GM12878 (cell line): ENCODE measurements around the gene PLXNA2. TPM values are rescaled to one million over a fixed set of nuclear protein-coding genes. Genes with fewer than 3 reads are reported as not detected.

Source experiments
- ATAC-seq: fragments of 200-7000 bp; cut with Tn5 transposase; 3 replicates; pipeline ENCODE4 v1.9.1; 2020; ENCODE audit warnings: mild to moderate bottlenecking, moderate library complexity
- BruUV-seq: library from RNA; stranded (reverse); fragments of 400-500 nt; replicated peaks from 2 replicates; lab custom pipeline; 2021; lab: Mats Ljungman, UMichigan
- CTCF ChIA-PET: fragments of 300-600 bp; sonication (Branson Sonifier 250); formaldehyde crosslinking; extraction: SDS; loops from one replicate; lab custom pipeline; 2021; ENCODE audit warnings: inconsistent platforms; lab: Yijun Ruan, JAX
- POLR2A ChIA-PET: fragments of 350-600 bp; formaldehyde crosslinking; extraction: SDS; loops from one replicate; lab custom pipeline; 2021; ENCODE audit warnings: inconsistent platforms; lab: Charles Lee
- RAD21 ChIA-PET: fragments of 300-600 bp; sonication (Branson Sonifier 250); formaldehyde crosslinking; loops from one replicate; lab custom pipeline; 2023; ENCODE audit warnings: antibody characterized with exemption; ENCODE audit not compliant: unreplicated experiment; lab: Charles Lee
- SMC1A ChIA-PET: fragments of 300-600 bp; sonication (Branson Sonifier 250); formaldehyde crosslinking; loops from one replicate; lab custom pipeline; 2023; ENCODE audit not compliant: unreplicated experiment, uncharacterized antibody; lab: Charles Lee
- DNase-seq: peaks from one replicate; pipeline ENCODE4 v3.0.0-alpha.2; 2011; ENCODE audit warnings: low read depth, low spot score
- FAIRE-seq: peaks from 3 replicates; lab custom pipeline; 2011; peaks lifted over from hg19 to GRCh38; lab: Jason Lieb, UNC
- H2AFZ ChIP-seq: 2 replicates; pipeline ENCODE4 v1.6.0; 2011; ENCODE audit warnings: low read depth, low read length, control low read depth; ENCODE audit not compliant: control insufficient read depth
- H3K27ac ChIP-seq: 2 replicates; pipeline ENCODE4 v1.5.1; 2011; ENCODE audit warnings: control low read depth; ENCODE audit not compliant: control insufficient read depth, insufficient read depth
- H3K27me3 ChIP-seq, 2 experiments: replicated peaks in 1 of 2; 2 replicates each; pipeline versions ENCODE4 v1.6.0 to v1.6.1; 2011; ENCODE audit warnings: low read length in 1 of 2; ENCODE audit not compliant: control insufficient read depth in 2 of 2, insufficient read depth in 2 of 2
- H3K36me3 ChIP-seq, 2 experiments: 2 replicates each; pipeline ENCODE4 v1.5.1; 2011; ENCODE audit warnings: low read length in 1 of 2; ENCODE audit not compliant: control insufficient read depth in 2 of 2, insufficient read depth in 2 of 2
- H3K4me1 ChIP-seq: 2 replicates; pipeline ENCODE4 v1.6.1; 2011; ENCODE audit warnings: mild to moderate bottlenecking, low read length, moderate library complexity, mixed read lengths; ENCODE audit not compliant: control insufficient read depth, insufficient read depth
- H3K4me2 ChIP-seq: 2 replicates; pipeline ENCODE4 v1.6.0; 2011; ENCODE audit warnings: control low read depth; ENCODE audit not compliant: control insufficient read depth, insufficient read depth
- H3K4me3 ChIP-seq: fragments of 200-600 bp; sonication (generic); 2 replicates; pipeline ENCODE4 v1.5.1; 2016
- H3K79me2 ChIP-seq: 2 replicates; pipeline ENCODE4 v1.6.0; 2011; ENCODE audit warnings: low read length; ENCODE audit not compliant: control insufficient read depth, insufficient read depth
- H3K9ac ChIP-seq: 2 replicates; pipeline ENCODE4 v1.8.0; 2011; ENCODE audit warnings: low read length, control low read depth, mixed read lengths; ENCODE audit not compliant: control insufficient read depth, insufficient read depth
- H3K9me3 ChIP-seq: replicated peaks from 3 replicates; pipeline ENCODE4 v1.5.1; 2011; ENCODE audit warnings: mild to moderate bottlenecking, low read length; ENCODE audit not compliant: control insufficient read depth, insufficient read depth
- H4K20me1 ChIP-seq: 2 replicates; pipeline ENCODE4 v1.6.0; 2011; ENCODE audit not compliant: control insufficient read depth, insufficient read depth
- CHD1 ChIP-seq: IDR thresholded peaks from 2 replicates; pipeline ENCODE4 v1.6.1; 2012; ENCODE audit warnings: low read depth, low read length, improper control_type of control experiment
- CHD2 ChIP-seq: IDR thresholded peaks from 2 replicates; pipeline ENCODE4 v1.6.1; 2011; ENCODE audit warnings: low read depth, low read length, improper control_type of control experiment, borderline replicate concordance
- CHD4 ChIP-seq: fragments of 200-600 bp; sonication (generic); IDR thresholded peaks from 2 replicates; pipeline ENCODE4 v1.6.1; 2016; ENCODE audit warnings: mild to moderate bottlenecking
- CREB1 ChIP-seq: IDR thresholded peaks from 2 replicates; pipeline ENCODE4 v1.6.1; 2012; ENCODE audit warnings: low read depth, mild to moderate bottlenecking, inconsistent platforms
- HCFC1 ChIP-seq: fragments of 150-350 bp; IDR thresholded peaks from 2 replicates; pipeline ENCODE4 v1.6.1; 2014; ENCODE audit warnings: low read length
- IKZF1 ChIP-seq: fragments of 450-650 bp; conservative IDR thresholded peaks from 2 replicates; pipeline ENCODE4 v1.6.1; 2017; ENCODE audit warnings: antibody characterized with exemption, mild to moderate bottlenecking
- JUND ChIP-seq: IDR thresholded peaks from 2 replicates; pipeline ENCODE4 v1.6.1; 2012; ENCODE audit warnings: low read depth, mild to moderate bottlenecking, low read length, improper control_type of control experiment, moderate library complexity
- KDM1A ChIP-seq: fragments of 200-600 bp; sonication (generic); IDR thresholded peaks from 2 replicates; pipeline ENCODE4 v1.6.1; 2016; ENCODE audit warnings: borderline replicate concordance
- NFXL1 ChIP-seq: fragments of 450-650 bp; IDR thresholded peaks from 2 replicates; pipeline ENCODE4 v1.6.1; 2017; ENCODE audit warnings: antibody characterized with exemption, mild to moderate bottlenecking, borderline replicate concordance
- NFYA ChIP-seq: IDR thresholded peaks from 2 replicates; pipeline ENCODE4 v1.6.1; 2011; ENCODE audit warnings: low read depth, mild to moderate bottlenecking, low read length, improper control_type of control experiment, borderline replicate concordance
- POLR2AphosphoS5 ChIP-seq: IDR thresholded peaks from 2 replicates; pipeline ENCODE4 v1.6.1; 2011; ENCODE audit warnings: mild to moderate bottlenecking, low read length, inconsistent platforms
- SP1 ChIP-seq: IDR thresholded peaks from one replicate; pipeline ENCODE4 v1.6.1; 2011; ENCODE audit warnings: low read depth, low read length
- TCF7 ChIP-seq: IDR thresholded peaks from 2 replicates; pipeline ENCODE4 v1.6.1; 2014; ENCODE audit warnings: antibody characterized with exemption, borderline replicate concordance
- WGBS: methylation state at CpG from one replicate; pipeline ENCODE4 v1.1.6; 2016; ENCODE audit warnings: low lambda C conversion rate; ENCODE audit not compliant: insufficient replicate concordance, insufficient coverage; ENCODE audit errors: missing lambda C conversion rate; 5-methylcytosine and 5-hydroxymethylcytosine counted together
- in situ Hi-C: fragments of 300-500 bp; cut with MboI; formaldehyde crosslinking; loops from 9 replicates; pipeline ENCODE4 v1.14.3; 2018; ENCODE audit warnings: mixed read lengths
- intact Hi-C: fragments of 100-400 bp; cut with micrococcal nuclease; formaldehyde crosslinking; loops from one replicate; pipeline ENCODE4 v1.14.2; 2022; ENCODE audit not compliant: unreplicated experiment
- polyA plus RNA-seq, 11 experiments: library from polyadenylated mRNA; depleted of rRNA in 4 of 11; unstranded in 6 of 11; stranded (reverse) in 5 of 11; fragments of >200 nt; fragmentation: Nextera tagmentation in 4 of 11; fragmentation: Illumina TruSeq in 1 of 11; extraction: Ambion mirVana in 4 of 11; extraction: Trizol in 1 of 11; gene quantifications; 1 replicate in 1 of 11; 2 replicates in 10 of 11; pipeline versions ENCODE4 v1.2.1 to v1.2.3, GENCODE V29; 2011 to 2016; ENCODE audit warnings: inconsistent platforms in 2 of 11, missing spikeins in 2 of 11, low read depth in 1 of 11
- total RNA-seq, 4 experiments: library from RNA; depleted of rRNA in 3 of 4; stranded (reverse); fragments of >200 nt in 3 of 4; fragmentation: Illumina TruSeq in 1 of 4; extraction: Trizol in 1 of 4; gene quantifications; 2 replicates each; pipeline versions ENCODE4 v1.2.1 to v1.2.3, GENCODE V29; 2013 to 2021
- TF ChIP-seq, protein P1 (sequence below): fragments of 450-650 bp; formaldehyde crosslinking; IDR thresholded peaks from 2 replicates; pipeline ENCODE4 v1.4.0; 2020; ENCODE audit warnings: mild to moderate bottlenecking, moderate library complexity
- TF ChIP-seq, protein P2 (sequence below), 3 experiments: IDR thresholded peaks in 2 of 3; conservative IDR thresholded peaks in 1 of 3; 2 replicates each; pipeline ENCODE4 v1.5.1; 2011; ENCODE audit warnings: low read depth in 3 of 3, low read length in 3 of 3, mild to moderate bottlenecking in 3 of 3, control low read depth in 2 of 3, moderate library complexity in 2 of 3, inconsistent platforms in 1 of 3, mixed read lengths in 1 of 3; ENCODE audit not compliant: control insufficient read depth in 2 of 3, insufficient read depth in 1 of 3; ENCODE audit errors: extremely low read depth in 1 of 3

Gene PLXNA2
- total and polyA plus RNA-seq, 10 of the 15 experiments (the other 5 are each of a cell fraction or from before 2014, with no cell fraction given): under 0.01 to 0.08 (median 0.07) TPM; not detected in 4

DNA sequence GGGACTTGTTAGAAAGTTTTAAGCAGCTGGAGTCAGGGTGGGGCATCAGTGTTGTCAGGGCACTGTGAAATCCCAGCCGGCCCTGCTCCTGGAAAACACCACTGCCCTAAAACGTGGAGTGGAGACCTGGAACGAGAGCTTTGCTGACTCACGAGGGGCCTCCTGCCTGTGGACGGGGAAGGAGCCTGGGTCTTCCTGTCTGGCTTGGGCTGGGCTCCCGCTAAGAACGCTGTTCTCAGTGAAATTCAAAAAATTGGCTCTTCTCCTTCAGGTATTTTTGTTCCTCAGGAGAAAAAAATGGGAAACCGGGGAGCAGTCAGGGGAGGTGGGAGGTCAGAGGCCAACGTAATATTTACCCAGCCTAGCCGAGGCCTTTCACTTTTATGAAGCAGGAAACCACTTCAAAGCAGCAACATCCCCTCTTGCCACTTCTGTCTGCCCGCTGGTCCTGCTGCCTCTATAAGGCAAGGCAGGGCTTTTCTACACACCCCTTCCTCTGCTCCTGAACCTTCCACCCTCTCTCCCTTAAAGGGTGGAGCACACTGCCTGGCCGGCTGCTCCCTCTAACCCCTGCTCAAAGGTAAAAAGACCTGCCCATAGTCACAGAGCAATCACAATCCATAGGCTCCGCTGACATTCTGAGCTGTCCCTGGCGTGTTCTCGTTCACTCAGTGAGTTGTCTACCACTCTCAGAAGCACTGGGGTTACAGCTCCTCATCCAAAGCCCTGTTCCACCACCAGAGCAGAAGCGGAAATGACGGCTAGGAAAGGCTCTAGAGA, 8.0 kb downstream of the PLXNA2 start:
- 11% methylated on average over 17 of the region's 17 CpGs for WGBS
- RAD21 ChIA-PET: interaction anchor here (1.2 to 1.4 kb wide), 2 partner anchors 49 to 104 kb away, joined by 3 to 4 read pairs; no protein-coding TSS in a partner anchor
- POLR2A ChIA-PET: no interaction called here
- Histone ChIP-seq H3K27me3 (peaks cover 5 to 8% of the 10 kb centered on the region in 2 experiments; a peak in 3 of 4 replicates), H3K9ac (no peak overlapping the region), H3K79me2 (no peaks in the 10 kb centered on the region), H4K20me1 (no peaks in the 10 kb centered on the region), H2AFZ (no peak overlapping the region; the same call in 1 of the 2 replicates), H3K4me2 (peak overlapping the region; percentile 38), H3K4me3 (no peak overlapping the region), H3K36me3 (no peaks in the 10 kb centered on the region), H3K9me3 (no peaks in the 10 kb centered on the region), H3K4me1 (peaks cover 17% of the 10 kb centered on the region), H3K27ac (no peak overlapping the region)
- ATAC-seq (peak; percentile 74), FAIRE-seq (no peak), DNase-seq (no peak)
- intact Hi-C loops: no loop called here
- CTCF ChIA-PET: interaction anchor here (1.3 to 10.5 kb wide), 4 partner anchors 10 to 104 kb away, joined by 3 to 166 read pairs (median 24); partner anchors contain the start of gene PLXNA2
- in situ Hi-C loops: no loop called here
- SMC1A ChIA-PET: interaction anchor here (0.6 to 8.1 kb wide), 4 partner anchors 8 to 105 kb away, joined by 3 to 57 read pairs (median 4); partner anchors contain the start of gene PLXNA2
- no TSS peak for BruUV-seq
- TF ChIP-seq SP1 (no peak), NFXL1 (no peak), POLR2AphosphoS5 (no peak), CHD2 (no peak), KDM1A (no peak), TCF7 (peak; percentile 70; the same call in 1 of the 2 replicates), JUND (no peak), CREB1 (no peak), CHD4 (no peak), CHD1 (no peak), HCFC1 (no peak), NFYA (no peak), IKZF1 (peak; percentile 28)
- TF ChIP-seq, protein P1, sequence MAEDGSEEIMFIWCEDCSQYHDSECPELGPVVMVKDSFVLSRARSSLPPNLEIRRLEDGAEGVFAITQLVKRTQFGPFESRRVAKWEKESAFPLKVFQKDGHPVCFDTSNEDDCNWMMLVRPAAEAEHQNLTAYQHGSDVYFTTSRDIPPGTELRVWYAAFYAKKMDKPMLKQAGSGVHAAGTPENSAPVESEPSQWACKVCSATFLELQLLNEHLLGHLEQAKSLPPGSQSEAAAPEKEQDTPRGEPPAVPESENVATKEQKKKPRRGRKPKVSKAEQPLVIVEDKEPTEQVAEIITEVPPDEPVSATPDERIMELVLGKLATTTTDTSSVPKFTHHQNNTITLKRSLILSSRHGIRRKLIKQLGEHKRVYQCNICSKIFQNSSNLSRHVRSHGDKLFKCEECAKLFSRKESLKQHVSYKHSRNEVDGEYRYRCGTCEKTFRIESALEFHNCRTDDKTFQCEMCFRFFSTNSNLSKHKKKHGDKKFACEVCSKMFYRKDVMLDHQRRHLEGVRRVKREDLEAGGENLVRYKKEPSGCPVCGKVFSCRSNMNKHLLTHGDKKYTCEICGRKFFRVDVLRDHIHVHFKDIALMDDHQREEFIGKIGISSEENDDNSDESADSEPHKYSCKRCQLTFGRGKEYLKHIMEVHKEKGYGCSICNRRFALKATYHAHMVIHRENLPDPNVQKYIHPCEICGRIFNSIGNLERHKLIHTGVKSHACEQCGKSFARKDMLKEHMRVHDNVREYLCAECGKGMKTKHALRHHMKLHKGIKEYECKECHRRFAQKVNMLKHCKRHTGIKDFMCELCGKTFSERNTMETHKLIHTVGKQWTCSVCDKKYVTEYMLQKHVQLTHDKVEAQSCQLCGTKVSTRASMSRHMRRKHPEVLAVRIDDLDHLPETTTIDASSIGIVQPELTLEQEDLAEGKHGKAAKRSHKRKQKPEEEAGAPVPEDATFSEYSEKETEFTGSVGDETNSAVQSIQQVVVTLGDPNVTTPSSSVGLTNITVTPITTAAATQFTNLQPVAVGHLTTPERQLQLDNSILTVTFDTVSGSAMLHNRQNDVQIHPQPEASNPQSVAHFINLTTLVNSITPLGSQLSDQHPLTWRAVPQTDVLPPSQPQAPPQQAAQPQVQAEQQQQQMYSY: no peak
- TF ChIP-seq, protein P2, sequence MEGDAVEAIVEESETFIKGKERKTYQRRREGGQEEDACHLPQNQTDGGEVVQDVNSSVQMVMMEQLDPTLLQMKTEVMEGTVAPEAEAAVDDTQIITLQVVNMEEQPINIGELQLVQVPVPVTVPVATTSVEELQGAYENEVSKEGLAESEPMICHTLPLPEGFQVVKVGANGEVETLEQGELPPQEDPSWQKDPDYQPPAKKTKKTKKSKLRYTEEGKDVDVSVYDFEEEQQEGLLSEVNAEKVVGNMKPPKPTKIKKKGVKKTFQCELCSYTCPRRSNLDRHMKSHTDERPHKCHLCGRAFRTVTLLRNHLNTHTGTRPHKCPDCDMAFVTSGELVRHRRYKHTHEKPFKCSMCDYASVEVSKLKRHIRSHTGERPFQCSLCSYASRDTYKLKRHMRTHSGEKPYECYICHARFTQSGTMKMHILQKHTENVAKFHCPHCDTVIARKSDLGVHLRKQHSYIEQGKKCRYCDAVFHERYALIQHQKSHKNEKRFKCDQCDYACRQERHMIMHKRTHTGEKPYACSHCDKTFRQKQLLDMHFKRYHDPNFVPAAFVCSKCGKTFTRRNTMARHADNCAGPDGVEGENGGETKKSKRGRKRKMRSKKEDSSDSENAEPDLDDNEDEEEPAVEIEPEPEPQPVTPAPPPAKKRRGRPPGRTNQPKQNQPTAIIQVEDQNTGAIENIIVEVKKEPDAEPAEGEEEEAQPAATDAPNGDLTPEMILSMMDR (IDR thresholded peaks at IDR 0.05 in 2 of 3, conservative IDR thresholded peaks at IDR 0.05 in 1 of 3; ENCODE audit: control insufficient read depth in 2 of 3, extremely low read depth in 1 of 3, insufficient read depth in 1 of 3, low read depth in 3 of 3, low read length in 3 of 3): no peak
